Esophagus muscularis mucosa (tissue), 3 donors: ENCODE data around the gene EPM2A.

Source experiments
- CTCF ChIP-seq, 3 experiments: fragments of 200-600 bp in 2 of 3; fragments of 450-650 bp in 1 of 3; sonication (generic) in 2 of 3; IDR thresholded peaks; one replicate each; pipeline ENCODE4 v1.5.1; 2017 to 2019; ENCODE audit warnings: antibody characterized with exemption in 3 of 3, mild to moderate bottlenecking in 2 of 3, moderate library complexity in 1 of 3
- POLR2AphosphoS5 ChIP-seq, 2 donors: sonication (generic); formaldehyde crosslinking; IDR thresholded peaks; one replicate each; pipeline ENCODE4 v1.6.1; 2017; ENCODE audit warnings: antibody characterized with exemption in 2 of 2

DNA sequence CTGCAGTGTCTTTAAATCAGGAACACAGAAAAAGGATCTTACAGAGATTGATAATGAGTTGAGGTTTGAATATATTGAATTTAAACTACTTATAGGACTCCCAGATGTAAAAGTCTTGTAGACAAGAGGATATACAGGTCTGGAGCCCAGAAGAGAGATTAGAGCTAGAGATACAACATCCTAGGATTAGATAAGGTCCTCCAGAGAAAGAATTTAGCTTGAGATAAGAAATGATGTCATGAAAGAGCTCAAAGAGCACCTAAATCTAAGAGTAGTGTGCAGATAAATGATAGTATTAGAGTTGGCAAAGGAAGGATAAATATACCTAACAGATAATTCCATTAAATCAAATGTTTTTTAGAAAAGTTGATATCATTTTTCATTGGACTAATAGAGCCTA lies 23.9 kb downstream of the EPM2A start:
- TF ChIP-seq CTCF (IDR thresholded peaks at IDR 0.05) (no peak), POLR2AphosphoS5 (IDR thresholded peaks at IDR 0.05) (no peak)
